Activated naive CD8-positive, alpha-beta T cell treated with anti-CD3 and anti-CD28 coated beads, Interleukin-2, amount 50 U/mL, for 24 hours (primary cell): Measurements from ENCODE around the gene STIP1.

ENCODE experiments used
- ATAC-seq: fragments of 150-1000 bp; cut with Tn5 transposase; one replicate; pipeline ENCODE4 v1.10.0; 2021
- DNase-seq: peaks from one replicate; pipeline ENCODE4 v3.0.0; 2021
- H3K27ac Mint-ChIP-seq: one replicate; pipeline ENCODE4 v1.8.0; 2021; ENCODE audit warnings: mild to moderate bottlenecking, mixed read lengths
- H3K27me3 Mint-ChIP-seq: one replicate; pipeline ENCODE4 v1.8.0; 2021; ENCODE audit warnings: mixed read lengths
- H3K36me3 Mint-ChIP-seq: one replicate; pipeline ENCODE4 v1.8.0; 2021; ENCODE audit warnings: low read depth, mixed read lengths
- H3K4me1 Mint-ChIP-seq: one replicate; pipeline ENCODE4 v1.8.0; 2021; ENCODE audit warnings: mixed read lengths
- H3K4me3 Mint-ChIP-seq: one replicate; pipeline ENCODE4 v1.8.0; 2021; ENCODE audit warnings: mild to moderate bottlenecking, moderate library complexity, mixed read lengths
- H3K9me3 Mint-ChIP-seq: one replicate; pipeline ENCODE4 v1.8.0; 2021; ENCODE audit warnings: mixed read lengths

The STIP1 gene

GRCh38 chr11:64185693-64186491, at the start of gene STIP1:
STIP1 (plus strand) TSS chr11:64186171; CDS start chr11:64186262, 91 bp downstream.
- peak; percentile 93 for ATAC-seq
- H3K4me1 Mint-ChIP-seq = peaks cover 61% of the 10 kb centered on the region
- peak; percentile 99 for DNase-seq
- peaks cover 6% of the 10 kb centered on the region for H3K27me3 Mint-ChIP-seq
- H3K4me3 Mint-ChIP-seq = peak within 1 kb of the TSS; percentile 94
- no peaks in the 10 kb centered on the region for H3K9me3 Mint-ChIP-seq
- peak within 1 kb of the TSS; percentile 98 for H3K27ac Mint-ChIP-seq
- peaks cover 26% of the 10 kb centered on the region for H3K36me3 Mint-ChIP-seq

GRCh38 chr11:64136765-64137441, 49.1 kb upstream of the STIP1 start:
- Mint-ChIP-seq H3K36me3 (no peaks in the 10 kb centered on the region), H3K27ac (no peak overlapping the region), H3K4me3 (no peak overlapping the region), H3K27me3 (no peaks in the 10 kb centered on the region), H3K9me3 (no peaks in the 10 kb centered on the region), H3K4me1 (no peaks in the 10 kb centered on the region)
- DNase-seq (no peak), ATAC-seq (no peak)

- ATAC-seq = no peak
- Mint-ChIP-seq H3K9me3 (no peaks in the 10 kb centered on the region), H3K4me3 (no peak overlapping the region), H3K4me1 (no peaks in the 10 kb centered on the region), H3K36me3 (no peaks in the 10 kb centered on the region), H3K27me3 (no peaks in the 10 kb centered on the region), H3K27ac (no peak overlapping the region)
- no peak for DNase-seq
Measured at GRCh38 chr11:64138398-64138797, 47.6 kb upstream of the STIP1 start.

- DNase-seq (no peak), ATAC-seq (no peak)
- Mint-ChIP-seq H3K4me1 (peaks cover 5% of the 10 kb centered on the region), H3K4me3 (no peak overlapping the region), H3K27ac (no peak overlapping the region), H3K27me3 (no peaks in the 10 kb centered on the region), H3K9me3 (no peaks in the 10 kb centered on the region), H3K36me3 (no peaks in the 10 kb centered on the region)
Measured at GRCh38 chr11:64139049-64139448, 46.9 kb upstream of the STIP1 start.

- H3K36me3 Mint-ChIP-seq = no peaks in the 10 kb centered on the region
- H3K4me3 Mint-ChIP-seq = no peak overlapping the region
- ATAC-seq (no peak), DNase-seq (no peak)
- H3K4me1 Mint-ChIP-seq = peaks cover 5% of the 10 kb centered on the region
- no peak overlapping the region for H3K27ac Mint-ChIP-seq
- H3K27me3 Mint-ChIP-seq = no peaks in the 10 kb centered on the region
- H3K9me3 Mint-ChIP-seq = no peaks in the 10 kb centered on the region
Measured at GRCh38 chr11:64140082-64140481, 45.9 kb upstream of the STIP1 start.

GRCh38 chr11:64141081-64141783, 44.7 kb upstream of the STIP1 start:
- Mint-ChIP-seq H3K4me3 (no peak overlapping the region), H3K9me3 (no peaks in the 10 kb centered on the region), H3K27me3 (no peaks in the 10 kb centered on the region), H3K36me3 (no peaks in the 10 kb centered on the region), H3K27ac (no peak overlapping the region), H3K4me1 (peaks cover 5% of the 10 kb centered on the region)
- DNase-seq (no peak), ATAC-seq (no peak)

GRCh38 chr11:64144587-64145472, 41.1 kb upstream of the STIP1 start:
- H3K27ac Mint-ChIP-seq = no peak overlapping the region
- no peaks in the 10 kb centered on the region for H3K9me3 Mint-ChIP-seq
- ATAC-seq = no peak
- no peak for DNase-seq
- H3K36me3 Mint-ChIP-seq = no peaks in the 10 kb centered on the region
- H3K4me1 Mint-ChIP-seq = peaks cover 5% of the 10 kb centered on the region
- no peak overlapping the region for H3K4me3 Mint-ChIP-seq
- H3K27me3 Mint-ChIP-seq = no peaks in the 10 kb centered on the region

- Mint-ChIP-seq H3K36me3 (no peaks in the 10 kb centered on the region), H3K27me3 (no peaks in the 10 kb centered on the region), H3K4me3 (no peak overlapping the region), H3K27ac (peak overlapping the region; percentile 28), H3K9me3 (no peaks in the 10 kb centered on the region), H3K4me1 (peaks cover 5% of the 10 kb centered on the region)
- ATAC-seq = peak; percentile 61
- DNase-seq = peak; percentile 71
Measured at GRCh38 chr11:64146036-64146955, 39.7 kb upstream of the STIP1 start.

- no peak overlapping the region for H3K27ac Mint-ChIP-seq
- H3K4me3 Mint-ChIP-seq = no peak overlapping the region
- peak; percentile 54 for ATAC-seq
- no peaks in the 10 kb centered on the region for H3K36me3 Mint-ChIP-seq
- H3K9me3 Mint-ChIP-seq = no peaks in the 10 kb centered on the region
- DNase-seq = peak; percentile 81
- peaks cover 7% of the 10 kb centered on the region for H3K4me1 Mint-ChIP-seq
- H3K27me3 Mint-ChIP-seq = no peaks in the 10 kb centered on the region
Measured at GRCh38 chr11:64148226-64148916, 37.6 kb upstream of the STIP1 start.

- Mint-ChIP-seq H3K27ac (no peak overlapping the region), H3K36me3 (no peaks in the 10 kb centered on the region), H3K27me3 (no peaks in the 10 kb centered on the region), H3K4me1 (peaks cover 5% of the 10 kb centered on the region), H3K9me3 (no peaks in the 10 kb centered on the region), H3K4me3 (no peak overlapping the region)
- no peak for DNase-seq
- ATAC-seq = no peak
Measured at GRCh38 chr11:64148917-64149617, 36.9 kb upstream of the STIP1 start.

GRCh38 chr11:64150051-64150450, 35.9 kb upstream of the STIP1 start:
- H3K4me1 Mint-ChIP-seq = peaks cover 5% of the 10 kb centered on the region
- H3K9me3 Mint-ChIP-seq = no peaks in the 10 kb centered on the region
- no peak for ATAC-seq
- DNase-seq = no peak
- no peaks in the 10 kb centered on the region for H3K36me3 Mint-ChIP-seq
- no peak overlapping the region for H3K4me3 Mint-ChIP-seq
- no peaks in the 10 kb centered on the region for H3K27me3 Mint-ChIP-seq
- no peak overlapping the region for H3K27ac Mint-ChIP-seq

- DNase-seq (no peak), ATAC-seq (no peak)
- no peaks in the 10 kb centered on the region for H3K36me3 Mint-ChIP-seq
- no peaks in the 10 kb centered on the region for H3K9me3 Mint-ChIP-seq
- H3K4me3 Mint-ChIP-seq = no peak overlapping the region
- H3K4me1 Mint-ChIP-seq = peaks cover 5% of the 10 kb centered on the region
- H3K27me3 Mint-ChIP-seq = no peaks in the 10 kb centered on the region
- H3K27ac Mint-ChIP-seq = no peak overlapping the region
Measured at GRCh38 chr11:64150481-64151239, 35.3 kb upstream of the STIP1 start.
